Testis (tissue), 2 donors: ENCODE results near the gene IMMP2L.

ENCODE experiments used
- CTCF ChIP-seq, 3 experiments: fragments of 450-650 bp in 2 of 3; fragments of 200-600 bp in 1 of 3; sonication (generic) in 1 of 3; IDR thresholded peaks; one replicate each; pipeline ENCODE4 v1.5.1; 2016 to 2019; ENCODE audit warnings: antibody characterized with exemption in 3 of 3, mild to moderate bottlenecking in 2 of 3, moderate library complexity in 1 of 3
- POLR2A ChIP-seq: fragments of 450-650 bp; IDR thresholded peaks from one replicate; pipeline ENCODE4 v1.6.1; 2017; ENCODE audit warnings: antibody characterized with exemption, mild to moderate bottlenecking, moderate library complexity

DNA sequence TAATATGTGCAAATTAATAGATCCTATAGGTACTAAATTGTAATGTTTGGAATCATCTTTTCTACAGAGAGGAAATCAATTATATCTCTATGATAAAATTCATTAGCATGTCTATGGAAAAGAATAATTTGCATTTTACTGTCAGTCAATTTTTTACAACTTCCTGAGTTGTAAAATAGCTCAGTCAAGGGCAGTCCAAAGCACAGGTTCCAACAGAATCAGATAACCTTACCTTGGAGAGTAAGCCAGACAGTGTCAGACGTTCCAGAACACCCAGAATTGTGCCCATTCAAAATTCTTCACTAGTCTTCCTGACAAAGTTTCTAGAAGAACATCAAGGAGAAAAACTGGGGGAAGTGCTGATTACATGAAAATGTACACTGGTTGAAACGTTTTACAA is 31.1 kb upstream of the IMMP2L start:
- TF ChIP-seq CTCF (IDR thresholded peaks at IDR 0.05) (no peak), POLR2A (no peak)
